Gastroesophageal sphincter (tissue), 3 donors: ENCODE results near the gene NTF4.

ENCODE experiments used
- CTCF ChIP-seq, 4 experiments: fragments of 200-600 bp in 2 of 4; fragments of 450-650 bp in 2 of 4; sonication (generic) in 1 of 4; IDR thresholded peaks; one replicate each; pipeline ENCODE4 v1.5.1; 2017 to 2019; ENCODE audit warnings: antibody characterized with exemption in 4 of 4, mild to moderate bottlenecking in 2 of 4, moderate library complexity in 2 of 4
- EP300 ChIP-seq: sonication (generic); formaldehyde crosslinking; IDR thresholded peaks from one replicate; pipeline ENCODE4 v1.6.1; 2017; ENCODE audit warnings: antibody characterized with exemption, mild to moderate bottlenecking
- POLR2A ChIP-seq, 2 donors: fragments of 450-650 bp; IDR thresholded peaks; one replicate each; pipeline ENCODE4 v1.6.1; 2017; ENCODE audit warnings: antibody characterized with exemption in 2 of 2, mild to moderate bottlenecking in 2 of 2, moderate library complexity in 1 of 2
- POLR2AphosphoS5 ChIP-seq: sonication (generic); formaldehyde crosslinking; IDR thresholded peaks from one replicate; pipeline ENCODE4 v1.6.1; 2017; ENCODE audit warnings: antibody characterized with exemption

DNA sequence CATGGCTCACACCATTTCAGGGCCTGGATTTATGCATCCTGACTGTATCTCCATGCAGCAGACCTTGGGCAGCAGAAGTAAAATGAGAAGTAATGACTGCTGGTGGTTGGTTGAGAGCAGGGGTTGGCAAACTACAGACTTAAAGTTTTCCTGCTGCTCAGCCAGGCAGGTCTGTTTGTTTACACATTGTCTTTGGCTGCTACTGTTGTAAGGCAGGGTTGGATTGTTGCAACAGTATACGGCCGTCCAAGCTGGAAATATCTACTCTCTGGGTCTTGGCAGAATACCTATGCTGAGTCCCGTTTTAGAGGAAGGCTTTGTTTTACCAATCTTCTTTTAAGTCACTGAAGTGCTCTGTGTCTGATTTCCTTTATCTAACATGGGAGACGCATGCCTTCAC is 34.2 kb upstream of the NTF4 start:
- no peak for TF ChIP-seq CTCF (IDR thresholded peaks at IDR 0.05)
- TF ChIP-seq POLR2A (IDR thresholded peaks at IDR 0.05): no peak
- no peak for TF ChIP-seq POLR2AphosphoS5
- TF ChIP-seq EP300: no peak
